Body of pancreas (tissue), 4 donors: ENCODE data around the gene MNT. TPM values are rescaled to one million over a fixed set of nuclear protein-coding genes. Genes with fewer than 3 reads are reported as not detected.

Source experiments
- ATAC-seq: fragments of 150-250 bp; one replicate; pipeline ENCODE4 v1.9.1; 2016
- DNase-seq, 4 donors: peaks; one replicate each; pipeline ENCODE4 v3.0.0-alpha.2; 2019
- H3K27ac ChIP-seq, 4 donors: fragments of 200-600 bp; sonication (generic); 1 replicate in 3 of 4; 2 replicates in 1 of 4; pipeline versions ENCODE4 v1.5.1 to v1.6.1; 2016 to 2019; ENCODE audit warnings: mild to moderate bottlenecking in 1 of 4, mixed read lengths in 1 of 4, moderate library complexity in 1 of 4
- H3K27me3 ChIP-seq, 2 donors: fragments of 200-600 bp; sonication (generic); one replicate each; pipeline ENCODE4 v1.6.0; 2016; ENCODE audit warnings: mild to moderate bottlenecking in 1 of 2
- H3K36me3 ChIP-seq, 2 donors: fragments of 200-600 bp; sonication (generic); replicated peaks in 1 of 2; 2 replicates each; pipeline ENCODE4 v1.5.1; 2016; ENCODE audit warnings: low read depth in 2 of 2; ENCODE audit not compliant: insufficient read depth in 1 of 2
- H3K4me1 ChIP-seq: fragments of 200-600 bp; sonication (generic); one replicate; pipeline ENCODE4 v1.6.0; 2016
- H3K4me3 ChIP-seq, 2 donors: fragments of 200-600 bp; sonication (generic); 1 replicate in 1 of 2; 2 replicates in 1 of 2; pipeline ENCODE4 v1.5.1; 2016 to 2019
- H3K9me3 ChIP-seq, 3 donors: fragments of 200-600 bp; sonication (generic); 1 replicate in 2 of 3; 2 replicates in 1 of 3; pipeline ENCODE4 v1.5.1; 2016
- POLR2A ChIP-seq, 3 donors: fragments of 450-650 bp; IDR thresholded peaks; one replicate each; pipeline ENCODE4 v1.6.1; 2016; ENCODE audit warnings: antibody characterized with exemption in 3 of 3, mild to moderate bottlenecking in 2 of 3
- WGBS, 2 donors: methylation state at CpG; one replicate each; pipeline ENCODE4 v1.1.5; 2017; 5-methylcytosine and 5-hydroxymethylcytosine counted together
- intact Hi-C: fragments of 100-400 bp; cut with DNase I; formaldehyde crosslinking; loops from one replicate; pipeline ENCODE4 v1.15.1; 2023
- total RNA-seq, 2 donors: library from RNA; depleted of rRNA; stranded (reverse); fragments of >200 nt; gene quantifications; one replicate each; pipeline ENCODE4 v1.1.0, GENCODE V29; 2016
- TF ChIP-seq, protein P1 (sequence below), 7 experiments: fragments of 450-650 bp in 4 of 7; fragments of 200-600 bp in 3 of 7; sonication (generic) in 3 of 7; IDR thresholded peaks; one replicate each; pipeline ENCODE4 v1.5.1; 2016 to 2019; ENCODE audit warnings: antibody characterized with exemption in 7 of 7

The MNT gene
- total RNA-seq, 2 donors from 2014 or later, result 5.4 to 12.2 TPM

DNA sequence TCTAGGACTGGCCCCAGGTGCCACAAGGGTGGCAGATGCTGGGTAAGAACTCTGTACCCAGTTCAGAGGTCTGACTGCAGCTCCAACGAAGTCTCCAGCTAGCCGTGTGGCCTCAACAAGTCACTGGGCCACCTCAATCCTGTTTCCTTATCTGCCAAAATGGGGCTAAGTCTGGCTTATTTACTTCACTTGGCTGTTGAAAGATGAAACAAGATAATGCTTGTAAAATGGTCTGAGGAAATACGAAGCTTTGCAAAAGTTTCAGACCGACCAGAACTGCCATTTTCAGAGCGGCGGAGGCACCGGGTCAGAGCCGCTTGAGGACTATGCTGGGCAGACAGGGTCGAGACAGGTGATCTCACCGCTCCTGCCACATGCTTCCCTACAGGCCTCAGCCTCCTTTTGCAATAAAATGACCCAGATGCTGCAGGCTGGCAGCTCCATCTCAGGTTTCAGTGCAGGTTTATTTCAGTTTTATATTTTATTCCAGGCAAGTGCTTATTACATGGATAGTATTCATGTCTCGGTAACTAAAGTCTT, 17.2 kb downstream of the MNT start:
- WGBS, 2 donors, result 69 to 83% methylated on average over 11 of the region's 11 CpGs
- H3K4me3 ChIP-seq, result no peak overlapping the region
- DNase-seq (no peak), ATAC-seq (no peak)
- H3K4me1 ChIP-seq, result peaks cover 10% of the 10 kb centered on the region
- intact Hi-C loops, result loop anchor here (5.0 kb wide), 1 partner anchor 34 kb away; no protein-coding TSS in a partner anchor
- TF ChIP-seq POLR2A (IDR thresholded peaks at IDR 0.05), result no peak
- H3K27me3 ChIP-seq, result no peaks in the 10 kb centered on the region
- H3K36me3 ChIP-seq, result peaks cover 0 to 7% of the 10 kb centered on the region in 2 donors
- no peaks in the 10 kb centered on the region for H3K9me3 ChIP-seq
- H3K27ac ChIP-seq, result peak overlapping the region in 1 of 4 donors; percentile 4

- no peak for ATAC-seq
- intact Hi-C loops, result loop anchor here (5.0 kb wide), 1 partner anchor 36 kb away; no protein-coding TSS in a partner anchor
- H3K27me3 ChIP-seq, result no peaks in the 10 kb centered on the region
- H3K9me3 ChIP-seq, result no peaks in the 10 kb centered on the region
- H3K4me3 ChIP-seq, result no peak overlapping the region
- WGBS, 2 donors, result 84 to 97% methylated on average over 7 to 14 of the region's 15 CpGs
- peaks cover 7% of the 10 kb centered on the region for H3K4me1 ChIP-seq
- DNase-seq, result no peak
- TF ChIP-seq POLR2A (IDR thresholded peaks at IDR 0.05), result no peak
- TF ChIP-seq, protein P1, sequence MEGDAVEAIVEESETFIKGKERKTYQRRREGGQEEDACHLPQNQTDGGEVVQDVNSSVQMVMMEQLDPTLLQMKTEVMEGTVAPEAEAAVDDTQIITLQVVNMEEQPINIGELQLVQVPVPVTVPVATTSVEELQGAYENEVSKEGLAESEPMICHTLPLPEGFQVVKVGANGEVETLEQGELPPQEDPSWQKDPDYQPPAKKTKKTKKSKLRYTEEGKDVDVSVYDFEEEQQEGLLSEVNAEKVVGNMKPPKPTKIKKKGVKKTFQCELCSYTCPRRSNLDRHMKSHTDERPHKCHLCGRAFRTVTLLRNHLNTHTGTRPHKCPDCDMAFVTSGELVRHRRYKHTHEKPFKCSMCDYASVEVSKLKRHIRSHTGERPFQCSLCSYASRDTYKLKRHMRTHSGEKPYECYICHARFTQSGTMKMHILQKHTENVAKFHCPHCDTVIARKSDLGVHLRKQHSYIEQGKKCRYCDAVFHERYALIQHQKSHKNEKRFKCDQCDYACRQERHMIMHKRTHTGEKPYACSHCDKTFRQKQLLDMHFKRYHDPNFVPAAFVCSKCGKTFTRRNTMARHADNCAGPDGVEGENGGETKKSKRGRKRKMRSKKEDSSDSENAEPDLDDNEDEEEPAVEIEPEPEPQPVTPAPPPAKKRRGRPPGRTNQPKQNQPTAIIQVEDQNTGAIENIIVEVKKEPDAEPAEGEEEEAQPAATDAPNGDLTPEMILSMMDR (IDR thresholded peaks at IDR 0.05), result no peak
- no peaks in the 10 kb centered on the region for H3K36me3 ChIP-seq
- H3K27ac ChIP-seq, result no peak overlapping the region
Observed at GRCh38 chr17:2380950-2381649, 19.8 kb downstream of the MNT start.

DNA sequence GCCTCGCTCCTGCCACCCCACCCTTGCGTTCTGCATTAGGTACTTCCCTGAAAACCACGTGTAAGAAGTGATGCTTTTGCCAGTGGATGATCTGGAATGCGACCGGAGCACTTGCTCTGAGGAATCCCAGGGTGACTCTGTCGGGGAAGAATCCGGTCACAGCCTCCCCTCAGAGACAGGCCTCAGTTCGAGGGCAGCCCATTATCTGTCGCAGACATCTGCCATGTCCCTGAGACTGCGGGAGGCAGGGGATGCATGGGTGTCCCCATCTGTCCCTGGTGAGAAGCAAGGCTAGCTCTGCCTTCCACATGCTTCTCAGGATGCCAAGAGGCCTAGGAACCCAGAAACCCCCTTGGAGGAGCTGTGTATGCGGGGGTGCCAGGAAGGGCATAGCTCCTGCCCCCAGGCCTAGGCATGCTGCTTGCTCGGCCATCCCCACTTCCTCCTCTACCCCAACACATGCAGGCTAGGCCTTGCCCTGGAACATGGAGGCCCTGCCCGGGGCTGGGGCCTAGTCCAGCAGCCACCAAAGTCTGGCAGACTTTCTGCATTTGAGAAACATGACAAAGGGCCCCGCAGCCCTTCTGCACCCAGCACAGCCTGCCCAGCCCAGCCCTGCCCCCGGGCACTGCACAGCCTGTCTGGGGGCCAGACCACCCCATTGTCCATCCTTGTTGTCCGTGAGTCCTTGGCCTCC, 20.5 kb downstream of the MNT start:
- Histone ChIP-seq H3K4me1 (peaks cover 7% of the 10 kb centered on the region), H3K4me3 (no peak overlapping the region), H3K27ac (no peak overlapping the region), H3K27me3 (no peaks in the 10 kb centered on the region), H3K9me3 (no peaks in the 10 kb centered on the region), H3K36me3 (no peaks in the 10 kb centered on the region)
- ATAC-seq, result no peak
- intact Hi-C loops, result loop anchor here (5.0 kb wide), 1 partner anchor 37 kb away; no protein-coding TSS in a partner anchor
- TF ChIP-seq POLR2A (IDR thresholded peaks at IDR 0.05), result no peak
- TF ChIP-seq, protein P1 (IDR thresholded peaks at IDR 0.05), result no peak
- WGBS, 2 donors, result 86 to 100% methylated on average over 1 to 16 of the region's 16 CpGs
- DNase-seq, result no peak

- no peak overlapping the region for H3K4me3 ChIP-seq
- no peaks in the 10 kb centered on the region for H3K36me3 ChIP-seq
- no peaks in the 10 kb centered on the region for H3K27me3 ChIP-seq
- DNase-seq (no peak), ATAC-seq (no peak)
- WGBS, 2 donors, result 81 to 86% methylated on average over 6 to 25 of the region's 25 CpGs
- intact Hi-C loops, result loop anchor here (5.0 kb wide), 1 partner anchor 38 kb away; no protein-coding TSS in a partner anchor
- H3K9me3 ChIP-seq, result no peaks in the 10 kb centered on the region
- no peak overlapping the region for H3K27ac ChIP-seq
- TF ChIP-seq POLR2A (IDR thresholded peaks at IDR 0.05), result no peak
- TF ChIP-seq, protein P1 (IDR thresholded peaks at IDR 0.05), result no peak
- peaks cover 7% of the 10 kb centered on the region for H3K4me1 ChIP-seq
Observed at GRCh38 chr17:2379489-2380225, 21.2 kb downstream of the MNT start.

- intact Hi-C loops, result no loop called here
- WGBS, 2 donors, result 82 to 93% methylated on average over 9 to 11 of the region's 11 CpGs
- no peak for ATAC-seq
- Histone ChIP-seq H3K4me3 (no peak overlapping the region), H3K4me1 (peaks cover 7% of the 10 kb centered on the region), H3K27me3 (no peaks in the 10 kb centered on the region), H3K27ac (no peak overlapping the region), H3K9me3 (no peaks in the 10 kb centered on the region), H3K36me3 (no peaks in the 10 kb centered on the region)
- no peak for TF ChIP-seq POLR2A (IDR thresholded peaks at IDR 0.05)
- TF ChIP-seq, protein P1 (IDR thresholded peaks at IDR 0.05), result no peak
- no peak for DNase-seq
Observed at GRCh38 chr17:2378905-2379304, 22.0 kb downstream of the MNT start.
